ENCODE results near the gene ABL1.
"Not testable (repeated sequence)": the region's sequence is repeated elsewhere in the genome, so short reads cannot be mapped to it uniquely, and the experiment has no call there.

The ABL1 gene

GRCh38 chr9:130905902-130906734, 71.1 kb downstream of the ABL1 start:
- DNase-seq: no peak

- no peak for DNase-seq
Measured at GRCh38 chr9:130906735-130907416, 71.8 kb downstream of the ABL1 start.

GRCh38 chr9:130908146-130908877, 73.3 kb downstream of the ABL1 start:
- no peak for DNase-seq

- DNase-seq: no peak
Measured at GRCh38 chr9:130908878-130909355, 73.9 kb downstream of the ABL1 start.

GRCh38 chr9:130910041-130910440, 75.0 kb downstream of the ABL1 start:
- not testable (repeated sequence) for DNase-seq

GRCh38 chr9:130910670-130911069, 75.6 kb downstream of the ABL1 start:
- DNase-seq: not testable (repeated sequence)

GRCh38 chr9:130911254-130912049, 76.4 kb downstream of the ABL1 start:
- no peak for DNase-seq

- no peak for DNase-seq
Measured at GRCh38 chr9:130912932-130913598, 78.0 kb downstream of the ABL1 start.

GRCh38 chr9:130913599-130914416, 78.8 kb downstream of the ABL1 start:
- DNase-seq: no peak

GRCh38 chr9:130914417-130915095, 79.5 kb downstream of the ABL1 start:
- DNase-seq: no peak

GRCh38 chr9:130915096-130915447, 80.0 kb downstream of the ABL1 start:
- DNase-seq: no peak

GRCh38 chr9:130917168-130917960, 82.3 kb downstream of the ABL1 start:
- DNase-seq: no peak

- no peak for DNase-seq
Measured at GRCh38 chr9:130918101-130918825, 83.2 kb downstream of the ABL1 start.

- no peak for DNase-seq
Measured at GRCh38 chr9:130918826-130919558, 83.9 kb downstream of the ABL1 start.

- no peak for DNase-seq
Measured at GRCh38 chr9:130919559-130920145, 84.6 kb downstream of the ABL1 start.

GRCh38 chr9:130920233-130920632, 85.2 kb downstream of the ABL1 start:
- no peak for DNase-seq

- no peak for DNase-seq
Measured at GRCh38 chr9:130920762-130921299, 85.8 kb downstream of the ABL1 start.
